NOMO-1 treated with dmso at 0.1 percent for 144 hours (cell line): Measurements from ENCODE around the gene CAST.
"Not testable (repeated sequence)": the region's sequence is repeated elsewhere in the genome, so short reads cannot be mapped to it uniquely, and the experiment has no call there.

ENCODE experiments used
- DNase-seq: peaks from one replicate; lab custom pipeline; 2025; ENCODE audit not compliant: unreplicated experiment; lab: John Stamatoyannopoulos, UW

CAST gene

GRCh38 chr5:96743805-96744204, 81.6 kb downstream of the CAST start:
- DNase-seq = no peak

- not testable (repeated sequence) for DNase-seq
These were observed 82.0 kb downstream of the CAST start for GRCh38 chr5:96744218-96744617.

GRCh38 chr5:96745025-96745424, 82.8 kb downstream of the CAST start:
- no peak for DNase-seq

GRCh38 chr5:96745844-96746531, 83.8 kb downstream of the CAST start:
- DNase-seq = no peak

- no peak for DNase-seq
These were observed 85.5 kb downstream of the CAST start for GRCh38 chr5:96747720-96748119.

- no peak for DNase-seq
These were observed 88.1 kb downstream of the CAST start for GRCh38 chr5:96750110-96750822.

GRCh38 chr5:96751203-96752169, 89.3 kb downstream of the CAST start:
- DNase-seq = no peak

- no peak for DNase-seq
These were observed 90.3 kb downstream of the CAST start for GRCh38 chr5:96752341-96753016.

- DNase-seq = no peak
These were observed 90.8 kb downstream of the CAST start for GRCh38 chr5:96753017-96753397.

GRCh38 chr5:96753848-96754247, 91.7 kb downstream of the CAST start:
- DNase-seq = no peak

GRCh38 chr5:96755851-96756250, 93.7 kb downstream of the CAST start:
- no peak for DNase-seq

- no peak for DNase-seq
These were observed 94.8 kb downstream of the CAST start for GRCh38 chr5:96756985-96757384.

GRCh38 chr5:96758621-96759020, 96.4 kb downstream of the CAST start:
- no peak for DNase-seq

GRCh38 chr5:96761618-96762017, 99.4 kb downstream of the CAST start:
- DNase-seq = no peak

GRCh38 chr5:96763026-96763425, 100.8 kb downstream of the CAST start:
- no peak for DNase-seq

- DNase-seq = no peak
These were observed 102.9 kb downstream of the CAST start for GRCh38 chr5:96765043-96765442.

- no peak for DNase-seq
These were observed 106.6 kb downstream of the CAST start for GRCh38 chr5:96768708-96769251.

- no peak for DNase-seq
These were observed 109.2 kb downstream of the CAST start for GRCh38 chr5:96771395-96771794.

GRCh38 chr5:96772111-96772510, 109.9 kb downstream of the CAST start:
- no peak for DNase-seq

GRCh38 chr5:96772542-96772941, 110.4 kb downstream of the CAST start:
- no peak for DNase-seq

- no peak for DNase-seq
These were observed 112.9 kb downstream of the CAST start for GRCh38 chr5:96775050-96775449.
